Suppressor macrophage treated with lipopolysaccharide for 4 hours (primary cell): ENCODE results near the gene GOLM1.
"Not testable (repeated sequence)": the region's sequence is repeated elsewhere in the genome, so short reads cannot be mapped to it uniquely, and the experiment has no call there.

Experiments
- DNase-seq: peaks from one replicate; pipeline ENCODE4 v3.0.0-alpha.2; 2020

GOLM1 gene

GRCh38 chr9:86098824-86099700 lies at the start of gene GOLM1:
Gene GOLM1 (minus strand): TSS chr9:86099558. CDS start chr9:86079320, 20,238 bp downstream.
- peak; percentile 70 for DNase-seq

GRCh38 chr9:86146671-86147070 lies 47.3 kb upstream of the GOLM1 start:
- DNase-seq, result not testable (repeated sequence)

- DNase-seq, result not testable (repeated sequence)
Observed at GRCh38 chr9:86145960-86146359, 46.6 kb upstream of the GOLM1 start.

GRCh38 chr9:86142973-86143372 lies 43.6 kb upstream of the GOLM1 start:
- no peak for DNase-seq

GRCh38 chr9:86141843-86142242 lies 42.5 kb upstream of the GOLM1 start:
- no peak for DNase-seq

GRCh38 chr9:86135371-86135770 lies 36.0 kb upstream of the GOLM1 start:
- DNase-seq, result no peak

GRCh38 chr9:86134361-86134760 lies 35.0 kb upstream of the GOLM1 start:
- DNase-seq, result no peak

- no peak for DNase-seq
Observed at GRCh38 chr9:86128235-86128822, 29.0 kb upstream of the GOLM1 start.

GRCh38 chr9:86126998-86127972 lies 27.9 kb upstream of the GOLM1 start:
- no peak for DNase-seq

GRCh38 chr9:86122311-86122710 lies 23.0 kb upstream of the GOLM1 start:
- no peak for DNase-seq

- DNase-seq, result no peak
Observed at GRCh38 chr9:86119457-86119856, 20.1 kb upstream of the GOLM1 start.

GRCh38 chr9:86116425-86116824 lies 17.1 kb upstream of the GOLM1 start:
- DNase-seq, result no peak

- DNase-seq, result no peak
Observed at GRCh38 chr9:86115886-86116285, 16.5 kb upstream of the GOLM1 start.

GRCh38 chr9:86112057-86112456 lies 12.7 kb upstream of the GOLM1 start:
- no peak for DNase-seq

GRCh38 chr9:86102626-86103025 lies 3.3 kb upstream of the GOLM1 start:
- DNase-seq, result no peak

- peak; percentile 47 for DNase-seq
Observed at GRCh38 chr9:86099701-86100364, 475 bp upstream of the GOLM1 start.

GRCh38 chr9:86097510-86098224 lies 1.7 kb downstream of the GOLM1 start:
- no peak for DNase-seq

GRCh38 chr9:86096386-86096785 lies 3.0 kb downstream of the GOLM1 start:
- DNase-seq, result no peak

- peak; percentile 26 for DNase-seq
Observed at GRCh38 chr9:86093788-86094555, 5.4 kb downstream of the GOLM1 start.

GRCh38 chr9:86091477-86091876 lies 7.9 kb downstream of the GOLM1 start:
- DNase-seq, result no peak

- DNase-seq, result no peak
Observed at GRCh38 chr9:86082870-86083269, 16.5 kb downstream of the GOLM1 start.
